Stimulated activated CD8-positive, alpha-beta memory T cell treated with anti-CD3 and anti-CD28 coated beads, Interleukin-4, amount 100 ng/mL, for 48 hours (primary cell): ENCODE measurements around the gene ATOH8.
"Not testable (repeated sequence)": the region's sequence is repeated elsewhere in the genome, so short reads cannot be mapped to it uniquely, and the experiment has no call there.

ENCODE experiments used
- DNase-seq: peaks from one replicate; pipeline ENCODE4 v3.0.0-alpha.2; 2020

ATOH8 gene, protein sequence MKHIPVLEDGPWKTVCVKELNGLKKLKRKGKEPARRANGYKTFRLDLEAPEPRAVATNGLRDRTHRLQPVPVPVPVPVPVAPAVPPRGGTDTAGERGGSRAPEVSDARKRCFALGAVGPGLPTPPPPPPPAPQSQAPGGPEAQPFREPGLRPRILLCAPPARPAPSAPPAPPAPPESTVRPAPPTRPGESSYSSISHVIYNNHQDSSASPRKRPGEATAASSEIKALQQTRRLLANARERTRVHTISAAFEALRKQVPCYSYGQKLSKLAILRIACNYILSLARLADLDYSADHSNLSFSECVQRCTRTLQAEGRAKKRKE

DNA sequence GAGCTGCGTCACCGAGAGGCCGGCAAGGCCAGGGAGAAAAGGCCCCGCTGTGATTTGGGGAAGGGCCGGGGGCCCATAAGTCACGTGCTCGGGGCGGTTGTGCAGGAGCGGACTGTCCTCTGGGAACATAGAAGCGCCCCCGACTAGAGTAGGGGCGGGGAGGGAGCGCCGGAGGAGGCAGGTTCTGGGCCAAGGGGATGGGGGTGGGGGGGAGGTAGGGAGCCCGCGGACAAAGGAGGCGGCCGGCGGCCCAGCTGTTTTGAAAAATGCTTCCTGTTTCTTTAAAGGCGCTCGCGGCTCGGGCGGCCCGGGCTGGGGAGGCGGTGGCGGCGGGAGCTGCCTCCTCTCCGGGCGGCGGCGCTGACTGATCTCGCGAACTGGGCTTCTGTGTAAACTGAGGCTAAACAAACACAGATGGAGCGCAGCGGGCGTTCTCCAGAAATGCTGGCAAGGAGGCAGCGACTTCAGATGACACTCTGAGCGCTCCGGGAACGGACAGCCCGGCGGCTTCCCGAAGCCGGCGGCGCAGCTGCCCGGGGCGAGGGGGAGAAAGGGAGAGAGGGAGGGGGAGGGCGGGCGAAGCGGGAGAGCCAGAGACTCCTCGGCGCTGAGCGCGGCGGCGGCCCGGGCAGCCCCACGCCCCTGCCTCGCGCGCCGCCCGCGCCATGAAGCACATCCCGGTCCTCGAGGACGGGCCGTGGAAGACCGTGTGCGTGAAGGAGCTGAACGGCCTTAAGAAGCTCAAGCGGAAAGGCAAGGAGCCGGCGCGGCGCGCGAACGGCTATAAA, at the start of gene ATOH8:
Gene ATOH8 (plus strand): TSS at position 467 of the 788 bp plus-strand sequence. CDS start 199 bp downstream, at position 666.
- peak; percentile 52 for DNase-seq

DNA sequence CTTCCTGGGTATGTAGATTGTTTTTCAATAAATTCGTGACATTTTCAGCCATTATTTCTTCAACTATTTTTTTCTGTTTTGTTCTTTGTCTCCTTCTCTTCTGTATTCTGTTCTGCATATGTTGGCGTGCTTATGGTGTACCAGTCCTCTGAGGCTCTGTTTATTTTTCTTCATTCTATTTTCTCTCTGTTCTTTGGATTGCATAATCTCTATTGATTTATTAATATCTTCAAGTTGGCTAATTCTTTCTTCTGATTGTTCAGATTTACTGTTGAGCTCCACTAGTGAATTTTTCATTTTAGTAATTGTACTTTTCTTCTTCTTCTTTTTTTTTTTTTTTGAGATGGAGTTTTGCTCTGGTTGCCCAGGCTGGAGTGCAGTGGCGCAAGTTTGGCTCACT, 49.8 kb upstream of the ATOH8 start:
- DNase-seq: no peak

DNA sequence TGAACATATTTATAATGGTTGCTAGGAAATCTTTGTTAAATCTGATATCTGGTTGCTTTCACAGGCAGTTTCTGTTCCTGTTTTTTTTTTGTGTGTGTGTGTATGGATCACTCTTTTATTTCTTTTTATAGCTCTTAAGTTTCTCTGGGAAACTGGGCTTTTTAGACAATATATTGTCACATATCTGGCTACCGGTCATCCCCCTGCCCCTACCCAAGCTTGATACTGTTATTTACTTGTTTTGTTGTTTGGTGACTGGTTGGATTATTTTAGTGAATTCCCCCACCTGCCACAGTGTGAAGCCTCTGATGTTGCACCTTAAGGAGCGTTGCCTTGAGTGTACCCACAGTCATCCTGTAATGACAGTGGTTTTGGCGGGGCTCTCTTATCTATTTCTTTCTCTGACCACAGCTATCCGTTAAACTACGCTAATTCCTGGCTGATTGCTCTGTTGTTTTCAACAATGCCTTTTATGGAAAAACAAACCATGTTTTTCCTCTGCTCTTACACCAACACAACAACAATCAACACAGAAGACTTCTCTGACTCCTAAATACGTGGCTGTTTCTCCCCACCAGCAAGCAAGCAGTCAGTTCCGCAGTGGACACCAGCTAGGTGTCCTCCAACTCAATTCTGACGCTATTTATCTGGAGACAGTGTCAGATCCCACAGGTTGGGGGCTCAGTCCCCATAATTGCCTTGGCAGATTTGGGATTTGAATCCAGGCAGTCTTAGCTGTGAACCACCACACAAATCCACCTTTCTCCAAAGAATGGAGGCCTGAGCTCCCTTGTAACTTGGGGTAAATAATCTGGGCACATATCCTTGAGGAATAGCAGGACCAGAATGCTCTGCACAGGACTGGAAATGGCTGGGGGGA, 48.8 kb upstream of the ATOH8 start:
- no peak for DNase-seq

DNA sequence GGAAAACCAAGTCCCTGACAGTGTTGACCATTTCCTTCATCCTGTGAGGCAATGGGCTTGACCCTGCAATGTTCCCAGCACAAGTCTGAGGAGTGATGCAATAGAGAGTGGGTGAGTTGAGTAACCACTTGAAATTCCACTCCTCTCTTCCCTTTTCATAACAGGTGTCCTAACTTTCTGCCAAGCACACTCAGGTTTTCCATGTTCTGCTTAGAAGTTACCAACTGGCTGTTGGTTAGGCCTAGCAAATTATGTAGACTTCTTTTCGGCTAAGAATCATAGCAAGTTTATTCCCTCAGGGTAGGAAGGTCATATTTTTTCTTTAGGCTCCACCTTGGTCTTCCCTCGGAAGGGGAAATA, 48.1 kb upstream of the ATOH8 start:
- DNase-seq: no peak

DNA sequence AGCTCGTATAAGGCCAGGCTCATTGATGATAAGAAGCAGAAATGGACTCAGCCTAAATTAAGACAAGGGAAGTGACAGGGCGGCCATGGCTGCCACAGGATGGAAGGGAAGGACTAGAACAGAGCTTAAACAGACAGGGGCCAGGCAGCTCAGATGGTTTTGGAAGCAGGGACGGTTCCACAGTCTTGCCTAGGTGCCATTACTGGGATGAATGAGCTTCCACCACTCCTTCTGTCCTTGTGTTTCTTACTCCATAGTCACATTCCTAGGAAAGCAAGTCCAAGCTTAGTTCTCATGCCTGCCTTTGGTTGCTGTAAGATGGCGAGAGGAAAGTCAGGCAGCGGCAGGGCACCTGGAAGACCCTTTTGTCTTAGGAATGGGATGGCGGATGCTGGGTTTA, 47.7 kb upstream of the ATOH8 start:
- DNase-seq: no peak

DNA sequence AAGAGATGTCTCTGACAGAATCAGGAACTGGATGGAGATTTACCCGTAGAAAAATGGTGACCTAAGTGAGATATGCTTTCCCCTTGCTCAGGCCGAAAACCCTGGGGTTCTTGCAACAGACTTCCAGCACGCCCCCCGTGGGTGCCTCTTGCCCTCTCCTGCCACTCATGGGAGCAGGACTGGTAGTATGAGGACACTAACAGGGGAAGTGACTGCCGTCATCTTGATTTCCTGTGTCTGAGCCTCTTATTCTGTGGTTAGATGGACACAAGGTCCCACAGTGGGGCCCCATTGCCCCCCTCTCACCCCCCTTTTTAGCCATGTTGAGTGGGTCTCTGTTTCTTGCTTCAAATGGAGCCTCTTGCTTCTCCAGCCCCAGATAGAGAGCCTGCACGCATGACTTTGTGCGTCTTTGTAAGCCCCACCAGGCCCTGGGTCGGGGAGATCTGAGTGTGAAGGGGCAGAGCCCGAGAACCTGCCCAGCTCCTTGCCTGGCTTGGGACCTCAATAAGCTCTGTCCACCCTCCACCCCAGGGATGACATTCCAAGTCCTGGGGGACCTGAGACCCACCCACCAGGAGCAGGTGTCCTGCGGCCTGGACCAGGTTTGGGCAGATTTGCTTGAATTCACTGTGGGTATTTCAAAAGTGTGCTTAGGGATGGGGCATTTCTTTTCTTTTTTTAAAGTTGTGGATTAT, 47.0 kb upstream of the ATOH8 start:
- no peak for DNase-seq

DNA sequence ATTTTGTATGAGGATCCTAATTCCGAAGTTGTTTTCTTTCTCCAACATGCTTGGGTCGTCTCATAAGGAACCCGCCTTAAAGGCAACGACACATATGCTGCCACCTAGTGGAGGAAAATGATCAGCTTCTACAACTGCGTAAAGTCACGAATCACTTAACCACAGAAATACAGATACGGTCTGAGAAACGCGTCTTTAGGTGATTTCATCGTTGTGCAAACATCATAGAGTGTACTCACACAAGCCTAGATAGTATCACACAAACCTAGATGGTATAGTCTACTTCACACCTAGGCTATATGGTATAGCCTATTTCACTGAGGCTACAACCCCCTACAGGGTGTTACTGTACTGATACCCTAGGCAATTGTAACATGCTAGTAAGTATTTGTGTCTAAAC, 46.5 kb upstream of the ATOH8 start:
- DNase-seq: peak; percentile 72

DNA sequence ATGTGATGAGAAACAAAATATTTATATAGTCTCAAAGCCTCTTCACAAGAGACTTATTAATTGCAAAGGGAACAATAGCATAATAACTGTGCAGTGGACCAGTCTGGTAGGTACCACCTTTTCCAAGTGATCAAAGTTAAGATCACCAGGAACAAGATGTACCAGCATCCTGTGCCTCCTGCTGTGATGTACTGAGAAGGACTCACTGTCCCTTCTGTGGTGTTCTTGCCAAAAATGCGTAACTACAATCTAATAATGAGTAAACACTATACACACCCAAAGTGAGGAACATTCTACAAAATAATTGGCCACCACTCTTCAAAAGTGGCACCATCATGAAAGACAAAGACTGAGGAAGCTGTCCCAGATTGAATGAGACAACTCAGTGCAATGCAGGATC, 45.1 kb upstream of the ATOH8 start:
- no peak for DNase-seq

DNA sequence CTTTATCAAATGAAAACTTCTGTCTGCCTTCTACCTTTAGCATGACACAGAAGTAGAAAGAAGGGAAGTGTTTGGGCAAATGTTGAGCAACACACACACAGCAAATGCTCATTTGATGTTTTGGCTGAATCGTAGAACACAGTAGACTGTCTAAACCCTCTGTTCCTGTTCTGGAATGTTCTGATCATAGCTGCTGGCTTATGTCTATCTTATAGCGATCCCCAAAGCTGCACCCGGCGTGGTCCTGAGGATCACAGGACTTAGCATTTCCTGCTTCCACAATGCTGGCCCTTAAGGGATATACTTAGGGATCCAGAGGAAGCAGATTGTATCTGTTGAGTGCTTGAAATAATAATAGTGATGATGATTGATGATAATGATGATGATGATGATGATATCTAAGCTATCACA, 44.4 kb upstream of the ATOH8 start:
- no peak for DNase-seq

DNA sequence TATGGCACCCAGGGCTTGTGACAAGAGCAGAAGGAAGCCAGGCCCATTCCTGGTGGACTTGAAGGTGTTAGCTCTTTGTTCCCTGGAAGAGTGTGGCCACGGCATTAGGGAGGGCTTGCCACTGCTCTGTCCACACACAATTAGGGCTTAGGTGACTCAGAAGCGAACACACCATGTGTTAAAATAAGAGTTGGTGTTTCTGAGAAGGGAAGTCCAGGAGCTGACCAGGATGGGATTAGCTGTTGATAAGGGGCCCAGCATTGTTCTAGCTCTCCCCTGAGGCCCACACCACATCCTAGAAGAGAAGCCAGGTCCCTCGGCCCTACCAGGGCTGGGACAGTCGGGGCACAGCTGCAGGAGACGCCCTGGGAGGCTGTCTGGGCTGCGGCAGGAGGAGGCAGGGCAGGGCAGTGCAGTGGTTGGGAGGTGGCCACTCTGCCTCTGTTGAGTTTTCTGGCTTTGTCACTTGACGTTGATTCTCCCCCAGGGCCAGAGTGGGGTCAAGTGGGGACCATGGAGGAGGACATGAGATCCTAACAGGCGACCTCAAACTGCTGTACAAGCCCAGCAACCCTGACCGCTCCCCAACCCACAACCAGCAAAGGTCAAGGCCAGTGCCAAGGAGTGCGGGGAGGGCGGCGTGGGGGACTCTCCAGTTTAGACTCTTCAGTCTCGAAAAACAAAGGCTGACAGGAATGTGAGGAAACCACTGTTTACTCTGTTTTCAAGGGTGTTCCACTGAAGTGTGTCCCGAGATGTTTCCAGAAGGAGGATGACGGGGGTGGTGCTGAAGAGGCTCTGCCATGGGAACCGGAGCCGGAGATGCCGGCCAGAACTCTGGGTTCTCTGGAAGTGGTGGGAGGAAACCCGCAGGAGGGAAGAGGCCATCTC, 42.9 kb upstream of the ATOH8 start:
- DNase-seq: no peak

DNA sequence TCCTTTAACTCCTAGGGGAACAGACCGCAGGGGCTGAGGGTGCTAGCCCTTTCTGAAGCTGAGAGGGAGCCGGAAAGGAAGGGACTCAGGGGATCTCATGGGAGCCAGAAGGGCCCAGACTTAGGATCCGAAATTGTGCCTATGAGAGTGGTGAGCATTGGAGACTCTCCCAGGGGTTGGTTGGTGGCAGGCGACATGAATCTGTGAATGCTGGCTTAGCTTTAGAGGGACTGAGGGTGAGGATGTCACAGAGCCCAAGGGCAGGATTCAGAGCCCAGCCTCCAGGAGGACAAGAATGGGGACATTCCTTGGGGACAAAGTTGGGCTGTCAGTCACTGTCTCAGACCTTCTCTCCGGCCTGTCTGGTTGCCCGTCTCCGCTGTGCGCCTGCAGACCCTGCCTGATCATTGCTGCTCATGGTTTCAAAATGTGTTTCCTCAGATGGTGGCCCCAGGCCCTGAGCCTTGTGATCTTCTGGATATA, 42.2 kb upstream of the ATOH8 start:
- DNase-seq: no peak

DNA sequence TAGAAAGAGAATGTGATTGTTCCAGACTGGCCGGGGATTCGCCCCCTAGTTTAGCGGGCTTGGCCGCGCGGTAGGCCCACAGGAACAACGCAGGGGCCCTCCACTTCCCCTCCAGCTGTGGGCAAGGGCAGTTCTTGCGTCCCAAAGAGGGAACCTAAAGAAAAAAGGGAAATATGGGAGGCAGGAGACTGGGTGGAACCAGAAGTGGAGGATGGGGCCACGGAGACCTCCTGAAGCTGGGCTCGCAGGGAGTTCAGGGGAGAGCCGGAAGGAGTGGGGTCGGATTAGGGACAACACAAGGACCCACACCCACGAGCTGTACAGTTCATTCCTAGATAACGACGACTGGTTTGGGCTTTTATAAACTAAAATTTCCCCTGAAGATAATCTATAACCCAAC, 41.5 kb upstream of the ATOH8 start:
- no peak for DNase-seq

DNA sequence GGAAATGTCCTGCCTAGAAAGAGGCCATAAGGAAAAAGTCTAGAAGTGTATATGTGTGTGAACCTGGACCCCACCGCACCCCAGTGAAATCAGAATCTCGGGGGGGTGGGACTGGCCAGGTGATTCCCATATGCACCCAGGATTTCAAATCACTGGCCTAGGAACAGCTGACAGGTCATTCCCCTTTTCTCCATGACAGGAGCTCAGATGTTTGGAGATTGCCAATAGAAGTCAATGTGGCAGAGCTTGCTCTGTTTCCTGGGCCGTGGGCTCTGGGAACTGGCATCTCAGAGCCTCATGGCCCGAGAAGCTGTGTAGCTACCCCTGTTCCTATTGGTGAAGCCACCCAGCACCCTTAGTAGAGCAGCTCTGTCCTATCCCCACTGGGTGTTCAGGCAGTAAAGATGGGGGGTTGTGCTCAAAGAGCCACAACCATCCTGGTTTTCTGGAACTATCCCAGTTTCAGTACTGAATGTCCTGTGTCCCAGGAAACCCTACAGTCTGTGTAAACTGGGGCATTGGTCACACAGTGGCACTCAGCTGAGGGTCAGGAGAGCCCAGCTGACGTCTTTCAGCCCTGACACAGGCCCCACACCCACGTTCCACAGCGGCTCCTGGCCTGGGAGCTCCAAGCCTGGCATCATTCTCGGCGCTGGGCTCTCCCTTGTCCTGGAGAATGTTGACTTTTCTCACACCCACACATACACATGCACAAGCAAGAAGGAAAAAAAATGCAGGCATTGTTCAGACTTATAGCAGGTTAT, 40.8 kb upstream of the ATOH8 start:
- DNase-seq: no peak

DNA sequence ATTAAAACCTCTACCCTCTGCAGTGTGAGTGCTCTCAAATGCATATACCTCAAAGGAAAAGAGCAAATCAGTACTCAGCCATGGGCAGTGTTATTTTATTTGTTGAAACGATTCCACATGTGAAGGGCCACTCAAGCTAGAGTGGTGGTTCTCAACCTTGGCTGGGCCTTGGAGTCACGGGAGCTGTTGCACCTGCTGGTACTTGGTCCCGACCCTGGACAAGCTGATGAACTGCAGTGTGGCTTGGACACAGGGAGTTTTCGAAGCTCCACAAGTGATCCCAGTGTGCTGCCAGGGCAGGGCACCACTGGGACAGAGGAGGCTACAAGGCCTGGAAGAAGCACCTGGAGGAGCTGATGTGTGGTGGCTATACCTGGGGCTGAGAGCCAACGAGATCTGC, 40.0 kb upstream of the ATOH8 start:
- DNase-seq: no peak

DNA sequence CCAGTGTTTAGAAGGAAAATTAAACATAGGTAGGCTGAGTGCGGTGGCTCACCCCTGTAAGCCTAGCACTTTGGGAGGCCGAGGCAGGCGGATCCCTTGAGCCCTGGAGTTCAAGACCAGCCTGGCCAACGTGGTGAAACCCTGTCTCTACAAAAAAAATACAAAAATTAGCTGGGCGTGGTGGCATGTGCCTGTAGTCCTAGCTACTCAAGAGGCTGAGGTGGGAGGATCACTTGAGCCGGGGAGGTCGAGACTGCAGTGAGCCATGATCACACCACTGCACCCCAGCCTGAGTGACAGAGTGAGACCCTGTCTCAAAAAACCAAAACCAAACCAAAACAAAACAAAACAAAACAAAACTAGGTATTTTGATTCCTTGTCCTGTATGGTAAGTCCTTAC, 39.4 kb upstream of the ATOH8 start:
- not testable (repeated sequence) for DNase-seq

DNA sequence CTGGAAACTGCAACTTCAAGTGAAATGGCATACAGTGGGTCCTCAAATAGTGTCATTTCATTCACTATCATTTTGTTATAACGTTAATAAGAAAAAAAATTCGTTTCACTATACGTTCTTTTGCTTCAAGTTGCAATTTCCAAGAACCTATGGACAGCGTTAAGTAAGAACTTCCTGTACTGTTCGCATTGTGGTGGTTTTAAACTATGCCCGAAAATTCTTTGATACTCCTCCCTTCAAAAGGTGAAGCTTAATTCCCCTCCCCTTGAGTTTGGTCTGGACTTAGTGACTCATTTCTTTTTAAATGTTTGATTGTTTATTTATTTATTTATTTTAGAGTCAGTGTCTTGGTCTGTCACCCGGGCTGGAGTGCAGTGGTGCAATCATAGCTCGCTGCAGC, 39.0 kb upstream of the ATOH8 start:
- DNase-seq: no peak

DNA sequence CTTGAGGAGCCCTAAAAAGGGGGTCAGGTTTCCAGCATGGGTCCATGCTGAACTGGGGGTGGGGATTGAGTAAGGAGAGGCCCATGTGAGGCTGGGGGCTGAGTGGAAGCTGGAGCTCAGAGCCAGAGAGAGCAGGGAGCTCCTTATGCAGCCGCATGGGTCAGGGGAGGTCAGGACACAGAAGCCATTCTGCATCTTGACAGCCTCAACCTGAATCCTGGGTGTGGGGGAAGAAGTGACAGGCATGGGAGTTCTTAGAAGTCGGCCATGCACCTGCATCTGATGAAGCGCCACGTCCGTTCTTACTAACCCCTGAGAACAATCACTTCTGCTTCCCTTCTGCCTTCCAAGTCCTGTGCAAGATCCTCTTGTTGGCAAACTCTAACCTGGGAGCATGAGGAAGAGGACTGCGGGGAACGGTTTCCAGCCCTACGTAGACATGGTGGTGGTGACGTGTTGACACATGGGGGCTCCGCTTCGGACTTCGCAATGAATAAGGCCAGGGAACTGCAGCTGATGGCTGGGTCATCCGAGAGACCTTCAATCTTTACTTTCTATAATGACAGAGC, 37.4 kb upstream of the ATOH8 start:
- no peak for DNase-seq

DNA sequence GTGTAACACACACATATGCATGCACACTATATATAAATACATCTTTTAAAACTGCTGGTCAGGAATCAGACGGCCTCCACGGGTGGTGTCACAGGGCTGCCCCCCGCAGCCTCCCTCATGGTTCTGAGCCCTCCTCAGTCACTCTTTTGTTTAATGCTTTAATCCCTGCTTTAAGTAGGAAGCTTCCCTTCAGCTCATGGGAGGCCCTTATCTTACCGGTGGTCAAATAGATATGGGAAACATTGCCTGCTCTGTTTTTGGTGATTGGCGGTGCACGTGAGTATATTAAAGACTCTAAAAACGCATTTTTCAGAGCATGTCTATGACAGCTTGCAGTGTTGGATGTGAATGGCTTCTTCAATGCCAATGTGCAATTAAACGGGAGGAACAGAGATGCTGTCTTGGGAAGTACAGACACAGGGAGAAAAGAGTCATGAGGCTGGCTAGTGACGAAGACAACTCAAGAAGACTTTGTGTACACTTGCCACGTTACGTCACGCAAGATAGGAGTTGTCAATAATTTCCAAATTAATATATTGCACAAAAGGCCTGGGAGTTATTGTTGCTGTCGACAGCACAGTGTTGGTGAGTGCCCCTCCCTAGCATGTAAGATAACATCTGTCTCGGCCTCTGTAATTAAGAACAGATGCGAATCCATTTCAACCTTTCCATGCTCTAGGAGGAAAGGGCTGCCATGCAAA, 36.3 kb upstream of the ATOH8 start:
- DNase-seq: no peak

DNA sequence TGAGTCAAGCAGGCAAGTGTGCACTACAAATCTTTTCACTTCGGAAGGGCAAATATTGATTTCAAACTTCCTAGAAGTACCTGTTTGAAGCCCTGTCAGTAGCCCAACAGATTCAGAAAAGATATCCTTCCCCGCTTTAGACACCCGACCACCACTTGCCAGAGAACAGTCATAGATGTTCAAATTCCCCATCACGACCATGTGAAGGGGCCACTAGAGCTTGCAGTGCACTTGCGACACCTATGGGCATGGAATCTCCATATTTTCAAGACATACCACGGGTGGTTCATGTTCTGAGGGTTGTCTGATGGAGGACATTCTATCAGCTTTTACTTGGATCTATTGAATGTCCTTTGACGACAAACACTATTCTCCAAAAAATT, 35.8 kb upstream of the ATOH8 start:
- no peak for DNase-seq
